GM23338 (cell line): Measurements from ENCODE around the gene PPP2R5C. TPM values are rescaled to one million over a fixed set of nuclear protein-coding genes. Genes with fewer than 3 reads are reported as not detected.

Experiments used
- ATAC-seq: fragments of 200-7000 bp; cut with Tn5 transposase; 3 replicates; pipeline ENCODE4 v1.9.1; 2020
- DNase-seq: peaks from one replicate; pipeline ENCODE4 v3.0.0-alpha.2; 2015; ENCODE audit warnings: low spot score
- H2AFZ ChIP-seq: fragments of 200-600 bp; sonication (generic); 2 replicates; pipeline ENCODE4 v1.8.0; 2016; ENCODE audit warnings: antibody characterized with exemption, mild to moderate bottlenecking, moderate library complexity
- H3F3A ChIP-seq: fragments of 200-600 bp; sonication (generic); replicated peaks from 2 replicates; pipeline ENCODE4 v1.8.0; 2017; ENCODE audit warnings: antibody characterized with exemption, mixed run types, low read depth
- H3K27ac ChIP-seq: fragments of 200-600 bp; sonication (generic); 2 replicates; pipeline ENCODE4 v1.6.1; 2016; ENCODE audit warnings: low read depth
- H3K27me3 ChIP-seq: fragments of 200-600 bp; sonication (generic); 2 replicates; pipeline ENCODE4 v1.8.0; 2016; ENCODE audit warnings: mild to moderate bottlenecking, mixed run types, moderate library complexity; ENCODE audit not compliant: insufficient read depth
- H3K36me3 ChIP-seq: fragments of 200-600 bp; sonication (generic); 2 replicates; pipeline ENCODE4 v1.8.0; 2016; ENCODE audit warnings: mild to moderate bottlenecking; ENCODE audit not compliant: insufficient read depth
- H3K4me1 ChIP-seq: fragments of 200-600 bp; sonication (generic); 2 replicates; pipeline ENCODE4 v1.8.0; 2016; ENCODE audit warnings: mild to moderate bottlenecking, moderate library complexity; ENCODE audit not compliant: insufficient read depth
- H3K4me2 ChIP-seq: fragments of 200-600 bp; sonication (generic); 2 replicates; pipeline ENCODE4 v1.7.1; 2017; ENCODE audit warnings: mixed run types
- H3K4me3 ChIP-seq: fragments of 200-600 bp; sonication (generic); 2 replicates; pipeline ENCODE4 v1.6.1; 2016; ENCODE audit warnings: mixed run types
- H3K79me2 ChIP-seq: fragments of 200-600 bp; sonication (generic); replicated peaks from 2 replicates; pipeline ENCODE4 v1.8.0; 2017; ENCODE audit warnings: mild to moderate bottlenecking; ENCODE audit not compliant: insufficient read depth
- H3K9me2 ChIP-seq: fragments of 200-600 bp; sonication (generic); 2 replicates; pipeline ENCODE4 v1.8.0; 2017; ENCODE audit not compliant: insufficient read depth
- H4K20me1 ChIP-seq: fragments of 200-600 bp; sonication (generic); replicated peaks from 2 replicates; pipeline ENCODE4 v1.8.0; 2017; ENCODE audit warnings: mild to moderate bottlenecking; ENCODE audit not compliant: insufficient read depth
- H3K27ac Mint-ChIP-seq: 2 replicates; pipeline ENCODE4 v1.8.0; 2020; ENCODE audit warnings: inconsistent platforms, mild to moderate bottlenecking, moderate library complexity, mixed read lengths
- H3K27me3 Mint-ChIP-seq: 3 replicates; pipeline ENCODE4 v1.8.0; 2022; ENCODE audit warnings: low read depth, mild to moderate bottlenecking, moderate library complexity, mixed read lengths, inconsistent platforms; ENCODE audit not compliant: insufficient read depth, poor library complexity
- H3K36me3 Mint-ChIP-seq: 3 replicates; pipeline ENCODE4 v1.8.0; 2021; ENCODE audit warnings: low read depth, mild to moderate bottlenecking, inconsistent platforms, moderate library complexity, mixed read lengths
- H3K4me1 Mint-ChIP-seq: 3 replicates; pipeline ENCODE4 v1.8.0; 2020; ENCODE audit warnings: mild to moderate bottlenecking, inconsistent platforms, mixed read lengths
- H3K4me3 Mint-ChIP-seq: 3 replicates; pipeline ENCODE4 v1.8.0; 2021; ENCODE audit warnings: moderate library complexity, mild to moderate bottlenecking, inconsistent platforms, mixed read lengths
- H3K9me3 Mint-ChIP-seq: 3 replicates; pipeline ENCODE4 v1.8.0; 2020; ENCODE audit warnings: moderate library complexity, mild to moderate bottlenecking, inconsistent platforms, mixed read lengths
- CREB1 ChIP-seq: fragments of 250-450 bp; sonication (Bioruptor Pico); IDR thresholded peaks from 2 replicates; pipeline ENCODE4 v1.5.0; 2020; ENCODE audit warnings: low read depth, mild to moderate bottlenecking, moderate library complexity
- CTCF ChIP-seq, 2 experiments: fragments of 200-600 bp in 1 of 2; sonication (generic) in 1 of 2; conservative IDR thresholded peaks; 2 replicates each; pipeline versions ENCODE4 v1.5.1 to v1.6.1; 2016 to 2017; ENCODE audit warnings: antibody characterized with exemption in 2 of 2, low read depth in 2 of 2, mild to moderate bottlenecking in 2 of 2, moderate library complexity in 1 of 2
- EZH2 ChIP-seq: fragments of 200-600 bp; sonication (generic); IDR thresholded peaks from one replicate; pipeline ENCODE4 v1.8.0; 2017; ENCODE audit warnings: antibody characterized with exemption, mild to moderate bottlenecking, low read depth; ENCODE audit not compliant: unreplicated experiment
- EZH2phosphoT487 ChIP-seq: fragments of 200-600 bp; sonication (generic); IDR thresholded peaks from one replicate; pipeline ENCODE4 v1.8.1; 2018; ENCODE audit warnings: antibody characterized with exemption; ENCODE audit not compliant: unreplicated experiment
- JUNB ChIP-seq: IDR thresholded peaks from one replicate; pipeline ENCODE4 v1.6.1; 2016; ENCODE audit warnings: antibody characterized with exemption; ENCODE audit not compliant: unreplicated experiment
- NANOG ChIP-seq: IDR thresholded peaks from 2 replicates; pipeline ENCODE4 v1.6.1; 2016; ENCODE audit warnings: antibody characterized with exemption, borderline replicate concordance
- POLR2AphosphoS5 ChIP-seq: IDR thresholded peaks from 2 replicates; pipeline ENCODE4 v1.6.1; 2016; ENCODE audit warnings: antibody characterized with exemption, low read depth
- REST ChIP-seq: IDR thresholded peaks from one replicate; pipeline ENCODE4 v1.6.1; 2018; ENCODE audit warnings: antibody characterized with exemption; ENCODE audit not compliant: unreplicated experiment
- STAT1 ChIP-seq: IDR thresholded peaks from one replicate; pipeline ENCODE4 v1.6.1; 2016; ENCODE audit warnings: antibody characterized with exemption; ENCODE audit not compliant: unreplicated experiment
- ZNF114 ChIP-seq: fragments of 250-450 bp; sonication (Bioruptor Pico); IDR thresholded peaks from 2 replicates; pipeline ENCODE4 v1.5.0; 2020; ENCODE audit warnings: mild to moderate bottlenecking, moderate library complexity
- ZNF331 ChIP-seq: fragments of 250-450 bp; sonication (Bioruptor Pico); IDR thresholded peaks from 2 replicates; pipeline ENCODE4 v1.5.0; 2020; ENCODE audit warnings: low read depth, mild to moderate bottlenecking, moderate library complexity
- ZNF462 ChIP-seq: fragments of 250-450 bp; sonication (Bioruptor Pico); IDR thresholded peaks from 2 replicates; pipeline ENCODE4 v1.5.0; 2020; ENCODE audit warnings: mild to moderate bottlenecking, moderate library complexity
- polyA plus RNA-seq: library from polyadenylated mRNA; unstranded; fragments of >200 nt; fragmentation: Nextera tagmentation; extraction: Ambion mirVana; gene quantifications from 2 replicates; pipeline ENCODE4 v1.2.1, GENCODE V29; 2016
- total RNA-seq: library from RNA; depleted of rRNA; stranded (reverse); fragments of >200 nt; shearing (Covaris generic); gene quantifications from 2 replicates; pipeline ENCODE4 v1.2.3, GENCODE V29; 2014
- TF ChIP-seq, protein P1 (sequence below): IDR thresholded peaks from 2 replicates; pipeline ENCODE4 v1.6.1; 2016; ENCODE audit warnings: antibody characterized with exemption

Gene PPP2R5C
- total and polyA plus RNA-seq, 2 experiments from 2014 or later: 75.4 to 79.7 TPM

- Histone ChIP-seq H3K36me3 (no peaks in the 10 kb centered on the region), H2AFZ (no peak overlapping the region), H3K27ac (no peak overlapping the region), H3K4me2 (no peak overlapping the region), H3K9me2 (peaks cover 8% of the 10 kb centered on the region), H3K4me1 (peaks cover 14% of the 10 kb centered on the region), H4K20me1 (no peaks in the 10 kb centered on the region), H3K79me2 (no peaks in the 10 kb centered on the region), H3F3A (no peaks in the 10 kb centered on the region), H3K27me3 (no peaks in the 10 kb centered on the region), H3K4me3 (no peak overlapping the region)
- Mint-ChIP-seq H3K27ac (no peak overlapping the region), H3K27me3 (peaks cover 5% of the 10 kb centered on the region), H3K9me3 (peaks cover 4% of the 10 kb centered on the region; the same call in 1 of the 3 replicates), H3K4me3 (no peak overlapping the region), H3K4me1 (peaks cover 15% of the 10 kb centered on the region), H3K36me3 (peaks cover under 1% of the 10 kb centered on the region; the same call in 1 of the 3 replicates)
- no peak for TF ChIP-seq EZH2phosphoT487
- TF ChIP-seq ZNF114 (CRISPR knock-in tag): no peak
- no peak for TF ChIP-seq CTCF (conservative IDR thresholded peaks at IDR 0.05; ENCODE audit: low read depth in 2 of 2)
- TF ChIP-seq POLR2AphosphoS5: no peak
- TF ChIP-seq ZNF462 (CRISPR knock-in tag): no peak
- no peak for TF ChIP-seq EZH2
- TF ChIP-seq CREB1 (CRISPR knock-in tag): no peak
- no peak for TF ChIP-seq ZNF331 (CRISPR knock-in tag)
- TF ChIP-seq REST: no peak
- TF ChIP-seq STAT1: no peak
- TF ChIP-seq NANOG: no peak
- TF ChIP-seq, protein P1, sequence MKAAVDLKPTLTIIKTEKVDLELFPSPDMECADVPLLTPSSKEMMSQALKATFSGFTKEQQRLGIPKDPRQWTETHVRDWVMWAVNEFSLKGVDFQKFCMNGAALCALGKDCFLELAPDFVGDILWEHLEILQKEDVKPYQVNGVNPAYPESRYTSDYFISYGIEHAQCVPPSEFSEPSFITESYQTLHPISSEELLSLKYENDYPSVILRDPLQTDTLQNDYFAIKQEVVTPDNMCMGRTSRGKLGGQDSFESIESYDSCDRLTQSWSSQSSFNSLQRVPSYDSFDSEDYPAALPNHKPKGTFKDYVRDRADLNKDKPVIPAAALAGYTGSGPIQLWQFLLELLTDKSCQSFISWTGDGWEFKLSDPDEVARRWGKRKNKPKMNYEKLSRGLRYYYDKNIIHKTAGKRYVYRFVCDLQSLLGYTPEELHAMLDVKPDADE: no peak
- TF ChIP-seq JUNB: no peak
- ATAC-seq (no peak), DNase-seq (no peak)
Measured at GRCh38 chr14:101734246-101734847, 27.2 kb upstream of the PPP2R5C start.
